ENCODE data around the gene NSD1. TPM values are rescaled to one million over a fixed set of nuclear protein-coding genes. Genes with fewer than 3 reads are reported as not detected.

Gene NSD1
- total and polyA plus RNA-seq, 10 of the 15 experiments (the other 5 are each of a cell fraction or from before 2014, with no cell fraction given) = 7.0 to 57.9 (median 30.4) TPM

DNA sequence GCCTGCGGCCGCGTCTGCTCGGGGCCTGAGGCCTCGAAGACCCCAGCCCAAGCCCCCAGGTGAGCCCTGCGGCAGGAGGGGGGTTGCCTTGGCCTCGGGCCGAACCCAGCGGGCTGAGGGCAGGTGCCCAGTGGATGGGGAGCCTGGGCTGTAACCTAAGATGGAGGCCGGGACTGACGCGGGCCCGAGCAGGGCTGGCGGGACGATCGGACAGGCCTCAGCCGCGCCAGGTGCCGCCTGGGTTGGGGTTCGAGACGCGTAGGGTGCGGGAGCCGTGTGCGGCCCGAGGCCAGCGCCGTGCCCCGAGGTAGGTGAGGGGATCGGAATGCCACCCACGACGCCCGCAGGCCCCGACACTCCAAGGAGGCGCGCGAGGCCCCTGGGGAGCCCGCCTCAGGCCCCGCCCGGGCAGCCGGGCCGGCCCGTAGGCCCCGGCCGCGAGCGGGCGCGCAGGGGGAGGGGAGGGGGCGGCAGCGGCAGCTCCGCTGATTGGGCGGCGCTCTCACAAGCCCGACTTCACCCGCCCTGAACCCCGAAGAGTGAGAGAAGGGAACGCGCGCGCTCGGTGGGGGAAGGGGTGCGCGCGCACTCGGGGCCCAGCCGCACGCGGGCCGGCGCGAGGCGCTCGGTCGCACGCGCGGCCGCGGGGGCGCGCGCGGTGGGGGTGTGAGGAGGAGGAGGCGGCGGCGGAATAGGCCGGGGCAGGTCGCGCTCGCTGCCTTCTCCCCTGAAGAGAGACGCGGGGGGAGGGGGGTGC, at the start of gene NSD1 (continued):
- TF ChIP-seq E4F1 (IDR thresholded peaks at IDR 0.05; ENCODE audit: borderline replicate concordance, partially characterized antibody) (no peak), SUZ12 (IDR thresholded peaks at IDR 0.05; ENCODE audit: unreplicated experiment) (no peak), CHD1 (IDR thresholded peaks at IDR 0.05; ENCODE audit: low read depth, low read length) (no peak), TBL1XR1 (IDR thresholded peaks at IDR 0.05; ENCODE audit: low read depth, low read length) (no peak), SPI1 (IDR thresholded peaks at IDR 0.05; ENCODE audit: borderline replicate concordance, insufficient read depth, low read depth, low read length) (no peak), YY1 (IDR thresholded peaks at IDR 0.05; ENCODE audit: low read depth, low read length) (peak; percentile 86), CBX3 (IDR thresholded peaks at IDR 0.05; ENCODE audit: borderline replicate concordance, low read depth) (no peak), ZNF274 (IDR thresholded peaks at IDR 0.05; ENCODE audit: insufficient read depth, insufficient read length) (no peak), E2F4 (IDR thresholded peaks at IDR 0.05; ENCODE audit: low read depth, low read length) (no peak), ZNF207 (IDR thresholded peaks at IDR 0.05; ENCODE audit: borderline replicate concordance) (peak; percentile 90), IRF3 (IDR thresholded peaks at IDR 0.05) (0 out of 2 replicates have a peak, but pooled peaks have one; percentile 20), SMARCA5 (IDR thresholded peaks at IDR 0.05) (no peak), PKNOX1 (IDR thresholded peaks at IDR 0.05) (peak; percentile 12; the same call in 1 of the 2 replicates), ZNF622 (IDR thresholded peaks at IDR 0.05) (no peak), EED (IDR thresholded peaks at IDR 0.05; ENCODE audit: low read depth) (no peak), NFYA (IDR thresholded peaks at IDR 0.05; ENCODE audit: borderline replicate concordance, low read depth, low read length) (no peak), NR2F1 (conservative IDR thresholded peaks at IDR 0.05) (peak; percentile 60; the same call in 1 of the 2 replicates), HSF1 (IDR thresholded peaks at IDR 0.05; ENCODE audit: low read depth, low read length) (no peak), SRF (IDR thresholded peaks at IDR 0.05; ENCODE audit: low read depth in 2 of 2, low read length in 2 of 2) (0 out of 4 replicates have a peak, but pooled peaks of 1 of the 2 experiments have one; percentile 0), PAX5 (IDR thresholded peaks at IDR 0.05; ENCODE audit: borderline replicate concordance, low read depth, low read length) (peak; percentile 58)
